GM18511 (cell line): ENCODE measurements around the gene UTP3.
"Not testable (repeated sequence)": the region's sequence is repeated elsewhere in the genome, so short reads cannot be mapped to it uniquely, and the experiment has no call there.

Experiments
- ATAC-seq: cut with Tn5 transposase; IDR thresholded peaks from one replicate; pipeline ENCODE4 v1.9.1; 2021; ENCODE audit warnings: mild to moderate bottlenecking, moderate library complexity; ENCODE audit not compliant: unreplicated experiment

Gene UTP3

GRCh38 chr4:70714079-70714887, 26.0 kb downstream of the UTP3 start:
- peak; percentile 62 for ATAC-seq

- ATAC-seq, result peak; percentile 22
Observed at GRCh38 chr4:70715097-70715496, 26.8 kb downstream of the UTP3 start.

GRCh38 chr4:70718811-70719604, 30.7 kb downstream of the UTP3 start:
- ATAC-seq, result no peak

- no peak for ATAC-seq
Observed at GRCh38 chr4:70721747-70722146, 33.4 kb downstream of the UTP3 start, which contains the start of gene RUFY3. Gene RUFY3 (plus strand): TSS chr4:70721964. CDS start chr4:70722574, 610 bp downstream.

- ATAC-seq, result no peak
Observed at GRCh38 chr4:70722199-70722791, 34.0 kb downstream of the UTP3 start.

- ATAC-seq, result no peak
Observed at GRCh38 chr4:70724463-70724862, 36.1 kb downstream of the UTP3 start.

- no peak for ATAC-seq
Observed at GRCh38 chr4:70725633-70726032, 37.3 kb downstream of the UTP3 start.

GRCh38 chr4:70726515-70726914, 38.2 kb downstream of the UTP3 start:
- ATAC-seq, result not testable (repeated sequence)

- ATAC-seq, result no peak
Observed at GRCh38 chr4:70728091-70728490, 39.8 kb downstream of the UTP3 start.

- ATAC-seq, result not testable (repeated sequence)
Observed at GRCh38 chr4:70732878-70733277, 44.5 kb downstream of the UTP3 start.

GRCh38 chr4:70734168-70734954, 46.0 kb downstream of the UTP3 start:
- peak; percentile 90 for ATAC-seq

- peak; percentile 25 for ATAC-seq
Observed at GRCh38 chr4:70734971-70735370, 46.6 kb downstream of the UTP3 start.

GRCh38 chr4:70735915-70736314, 47.6 kb downstream of the UTP3 start:
- ATAC-seq, result not testable (repeated sequence)

GRCh38 chr4:70737006-70737405, 48.7 kb downstream of the UTP3 start:
- no peak for ATAC-seq

GRCh38 chr4:70737409-70737808, 49.1 kb downstream of the UTP3 start:
- ATAC-seq, result no peak

- ATAC-seq, result no peak
Observed at GRCh38 chr4:70739496-70740337, 51.4 kb downstream of the UTP3 start.
